Neuron (in vitro differentiated cells): ENCODE results near the gene NDUFB10.
"Not testable (repeated sequence)": the region's sequence is repeated elsewhere in the genome, so short reads cannot be mapped to it uniquely, and the experiment has no call there.

Experiments used
- H2AFZ ChIP-seq: one replicate; pipeline ENCODE4 v1.6.1; 2013; ENCODE audit warnings: low read depth, mild to moderate bottlenecking, inconsistent platforms, low read length, moderate library complexity
- H3K27me3 ChIP-seq: one replicate; pipeline ENCODE4 v1.6.1; 2013; ENCODE audit warnings: low read length; ENCODE audit not compliant: insufficient read depth
- H3K36me3 ChIP-seq: one replicate; pipeline ENCODE4 v1.6.1; 2013; ENCODE audit warnings: low read length; ENCODE audit not compliant: insufficient read depth
- H3K4me1 ChIP-seq: one replicate; pipeline ENCODE4 v1.6.1; 2013; ENCODE audit warnings: low read length; ENCODE audit not compliant: insufficient read depth
- H3K4me3 ChIP-seq: 2 replicates; pipeline ENCODE4 v1.5.1; 2013; ENCODE audit warnings: mild to moderate bottlenecking, low read length, moderate library complexity
- H3K9me3 ChIP-seq: one replicate; pipeline ENCODE4 v1.6.1; 2013; ENCODE audit warnings: low read length

NDUFB10 gene

DNA sequence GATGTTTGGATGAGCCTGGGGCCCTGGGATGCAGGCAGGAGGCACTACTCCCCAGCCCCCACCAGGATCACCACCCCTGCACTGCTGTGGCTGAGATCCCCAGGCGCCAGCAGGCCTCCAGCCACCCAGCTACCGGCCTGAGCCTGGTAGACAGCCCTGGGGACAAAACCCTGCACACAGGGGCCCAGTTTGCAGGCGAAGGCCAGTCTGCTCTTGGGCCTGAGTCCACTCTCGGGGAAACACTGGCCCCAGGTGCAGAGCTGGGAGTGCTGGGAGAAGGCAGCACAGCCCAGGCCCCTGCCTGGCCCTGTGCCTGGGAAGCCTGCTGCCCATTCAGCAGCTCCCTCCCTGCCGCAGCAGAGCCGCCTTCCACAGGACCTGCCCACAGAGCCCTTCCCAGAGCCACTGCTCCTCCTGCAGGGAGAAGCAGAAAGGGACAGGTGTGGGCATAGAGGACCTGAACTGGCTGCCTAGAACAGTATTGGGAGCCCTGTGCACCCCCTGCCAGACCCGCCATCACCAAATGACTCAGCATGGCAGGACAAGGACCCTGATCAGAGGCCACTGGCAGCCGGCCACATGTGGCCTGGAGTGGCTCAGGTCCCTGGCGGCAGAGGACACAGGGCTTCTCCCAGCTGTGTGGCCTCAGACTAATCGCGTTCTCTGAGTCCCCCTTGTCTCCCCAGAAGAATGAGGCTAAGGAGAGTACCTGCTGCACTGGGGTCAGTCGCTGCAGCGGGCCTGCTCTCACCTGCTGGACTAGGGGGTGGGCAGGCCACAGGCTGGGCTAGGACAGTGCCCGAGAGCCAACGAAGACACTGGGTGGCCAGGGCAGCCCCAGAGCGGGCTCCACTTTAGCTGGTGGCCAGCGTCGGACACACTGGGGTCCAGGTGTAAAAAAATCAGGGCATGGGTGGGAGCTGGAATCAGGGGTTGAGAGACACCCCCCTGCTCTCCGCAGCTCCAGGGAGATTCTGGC is 27.0 kb upstream of the NDUFB10 start:
- Histone ChIP-seq H3K9me3 (no peaks in the 10 kb centered on the region), H3K36me3 (no peaks in the 10 kb centered on the region), H3K4me1 (peaks cover 4% of the 10 kb centered on the region), H3K27me3 (no peaks in the 10 kb centered on the region), H2AFZ (no peak overlapping the region), H3K4me3 (no peak overlapping the region)

GRCh38 chr16:1933097-1933661 is 26.2 kb upstream of the NDUFB10 start:
- Histone ChIP-seq H3K36me3 (peaks cover 2% of the 10 kb centered on the region), H3K9me3 (no peaks in the 10 kb centered on the region), H3K27me3 (no peaks in the 10 kb centered on the region), H3K4me3 (no peak overlapping the region), H2AFZ (no peak overlapping the region), H3K4me1 (peaks cover 4% of the 10 kb centered on the region)

- H3K27me3 ChIP-seq: no peaks in the 10 kb centered on the region
- no peak overlapping the region for H2AFZ ChIP-seq
- H3K36me3 ChIP-seq: peaks cover 20% of the 10 kb centered on the region
- no peak overlapping the region for H3K4me3 ChIP-seq
- H3K4me1 ChIP-seq: peaks cover 7% of the 10 kb centered on the region
- no peaks in the 10 kb centered on the region for H3K9me3 ChIP-seq
Observed at GRCh38 chr16:1936945-1937479, 22.3 kb upstream of the NDUFB10 start.

GRCh38 chr16:1938316-1938715 is 21.0 kb upstream of the NDUFB10 start:
- Histone ChIP-seq H3K27me3 (no peaks in the 10 kb centered on the region), H3K9me3 (no peaks in the 10 kb centered on the region), H3K4me3 (no peak overlapping the region), H3K36me3 (peaks cover 20% of the 10 kb centered on the region), H2AFZ (no peak overlapping the region), H3K4me1 (peaks cover 8% of the 10 kb centered on the region)

DNA sequence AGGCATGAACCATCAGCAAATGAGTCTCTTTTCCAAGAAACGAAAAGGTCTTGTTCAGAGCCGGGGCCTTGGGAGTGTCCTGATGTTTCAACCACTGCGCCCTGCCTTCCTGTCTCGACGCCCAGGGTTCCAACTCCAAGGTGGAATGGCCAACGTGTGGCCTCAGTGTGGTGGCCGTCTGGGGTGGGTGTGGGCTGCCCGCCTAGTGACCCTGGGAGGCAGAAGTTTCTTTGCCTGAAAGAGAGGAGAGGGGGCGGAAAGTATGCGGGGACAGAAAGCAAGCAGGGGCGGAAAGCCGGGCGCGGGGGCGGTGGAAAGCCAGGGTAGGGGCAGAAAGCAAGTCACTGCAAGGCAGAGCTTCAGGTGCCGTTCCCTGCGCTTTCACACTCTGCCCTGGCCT is 20.4 kb upstream of the NDUFB10 start:
- Histone ChIP-seq H3K4me1 (peaks cover 8% of the 10 kb centered on the region), H3K36me3 (peaks cover 20% of the 10 kb centered on the region), H2AFZ (no peak overlapping the region), H3K27me3 (no peaks in the 10 kb centered on the region), H3K9me3 (no peaks in the 10 kb centered on the region), H3K4me3 (no peak overlapping the region)

- not testable (repeated sequence) for H3K4me3 ChIP-seq, H3K9me3 ChIP-seq, H2AFZ ChIP-seq, H3K4me1 ChIP-seq, H3K27me3 ChIP-seq
- peaks cover 20% of the 10 kb centered on the region for H3K36me3 ChIP-seq
Observed at GRCh38 chr16:1939833-1940232, 19.5 kb upstream of the NDUFB10 start.

DNA sequence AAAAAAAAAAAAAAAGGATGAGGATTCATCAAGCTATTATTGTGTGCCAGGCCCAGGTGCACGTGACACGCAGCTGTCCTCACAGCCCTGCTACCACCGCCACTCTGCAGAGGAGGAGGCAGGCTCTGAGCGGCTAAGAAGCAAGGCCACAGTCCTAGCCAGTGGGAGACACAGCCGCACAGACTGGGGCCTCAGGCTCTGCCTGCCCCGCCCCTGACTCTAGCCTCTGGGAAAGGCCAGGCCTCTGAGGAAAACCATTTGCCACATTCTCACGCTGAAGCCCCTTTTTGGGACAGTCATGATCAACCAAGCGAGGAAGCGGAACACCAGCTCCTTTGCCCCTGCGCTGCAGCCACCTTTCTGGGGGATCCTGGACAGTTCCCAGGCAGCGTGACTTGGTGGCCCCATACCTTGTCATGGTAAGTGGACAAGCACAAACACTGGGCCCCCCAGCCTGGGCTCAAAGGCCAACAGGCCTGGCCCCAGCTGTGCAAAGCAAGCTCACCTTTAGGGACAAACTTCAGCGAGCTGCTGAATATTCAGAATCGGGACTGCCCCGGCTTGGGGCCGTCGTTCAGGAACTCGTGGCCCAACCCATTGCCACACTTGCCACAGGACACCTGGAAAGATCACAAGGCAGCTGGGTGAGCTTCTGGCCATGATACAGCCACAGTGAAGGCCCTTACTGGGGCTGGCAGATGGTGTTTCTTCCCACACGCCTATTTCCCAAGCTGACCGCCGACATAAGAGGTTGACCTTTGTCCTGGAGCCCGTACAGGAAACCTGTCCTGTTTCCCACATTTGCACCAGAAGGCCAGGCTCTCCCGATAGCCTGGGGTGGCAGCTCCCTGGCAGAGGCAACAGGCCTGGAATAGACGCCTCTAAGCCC is 18.8 kb upstream of the NDUFB10 start:
- Histone ChIP-seq H3K4me3 (no peak overlapping the region), H3K4me1 (peaks cover 8% of the 10 kb centered on the region), H3K36me3 (peaks cover 20% of the 10 kb centered on the region), H3K27me3 (no peaks in the 10 kb centered on the region), H3K9me3 (no peaks in the 10 kb centered on the region), H2AFZ (no peak overlapping the region)

DNA sequence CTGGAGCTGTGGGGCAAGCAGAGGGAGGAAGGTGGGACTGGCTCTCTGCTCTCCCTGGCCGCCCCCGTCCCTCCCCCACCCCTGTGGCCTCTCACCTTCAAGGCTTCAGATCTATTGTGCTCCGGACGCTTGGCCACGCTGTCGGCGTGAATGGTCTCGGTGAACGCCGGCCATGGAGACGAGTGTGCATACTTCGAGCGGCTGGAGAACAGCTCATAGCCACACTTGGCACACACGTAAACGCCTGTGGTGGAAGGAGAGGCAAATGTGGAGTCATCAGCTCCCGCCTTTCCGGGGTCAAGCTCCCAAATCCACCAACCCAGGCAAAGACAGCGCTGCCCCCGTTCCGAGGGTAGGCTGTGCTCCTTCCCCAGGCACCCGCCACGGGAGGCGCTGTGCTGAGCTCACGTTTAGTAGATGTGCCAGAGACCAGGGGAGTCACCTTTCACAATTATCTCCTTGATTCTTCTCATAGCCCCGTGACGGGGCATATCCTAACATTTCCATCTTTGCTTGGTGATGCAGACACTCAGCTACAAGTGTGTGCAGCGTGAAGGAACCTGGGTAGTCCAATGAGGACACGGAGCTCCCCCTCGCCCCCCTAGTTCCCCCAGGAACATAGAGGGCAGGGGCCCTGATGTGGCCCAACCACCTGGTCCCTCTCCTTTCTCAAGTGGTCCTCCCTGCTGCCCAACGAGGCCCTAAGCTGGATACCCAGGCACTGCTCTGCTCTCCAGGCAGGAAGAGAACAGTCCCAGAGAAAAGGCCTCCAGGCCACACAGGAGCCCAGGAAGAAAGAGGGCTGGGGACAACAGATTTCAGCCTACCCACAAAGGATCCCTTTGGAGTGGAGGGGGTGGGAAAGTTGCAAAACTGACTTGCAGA is 17.9 kb upstream of the NDUFB10 start:
- peaks cover 20% of the 10 kb centered on the region for H3K36me3 ChIP-seq
- no peaks in the 10 kb centered on the region for H3K27me3 ChIP-seq
- peaks cover 8% of the 10 kb centered on the region for H3K4me1 ChIP-seq
- no peaks in the 10 kb centered on the region for H3K9me3 ChIP-seq
- no peak overlapping the region for H2AFZ ChIP-seq
- H3K4me3 ChIP-seq: peak overlapping the region; percentile 83

GRCh38 chr16:1942047-1942809 is 17.1 kb upstream of the NDUFB10 start:
- H3K4me3 ChIP-seq: peak overlapping the region; percentile 83
- no peaks in the 10 kb centered on the region for H3K27me3 ChIP-seq
- H2AFZ ChIP-seq: no peak overlapping the region

DNA sequence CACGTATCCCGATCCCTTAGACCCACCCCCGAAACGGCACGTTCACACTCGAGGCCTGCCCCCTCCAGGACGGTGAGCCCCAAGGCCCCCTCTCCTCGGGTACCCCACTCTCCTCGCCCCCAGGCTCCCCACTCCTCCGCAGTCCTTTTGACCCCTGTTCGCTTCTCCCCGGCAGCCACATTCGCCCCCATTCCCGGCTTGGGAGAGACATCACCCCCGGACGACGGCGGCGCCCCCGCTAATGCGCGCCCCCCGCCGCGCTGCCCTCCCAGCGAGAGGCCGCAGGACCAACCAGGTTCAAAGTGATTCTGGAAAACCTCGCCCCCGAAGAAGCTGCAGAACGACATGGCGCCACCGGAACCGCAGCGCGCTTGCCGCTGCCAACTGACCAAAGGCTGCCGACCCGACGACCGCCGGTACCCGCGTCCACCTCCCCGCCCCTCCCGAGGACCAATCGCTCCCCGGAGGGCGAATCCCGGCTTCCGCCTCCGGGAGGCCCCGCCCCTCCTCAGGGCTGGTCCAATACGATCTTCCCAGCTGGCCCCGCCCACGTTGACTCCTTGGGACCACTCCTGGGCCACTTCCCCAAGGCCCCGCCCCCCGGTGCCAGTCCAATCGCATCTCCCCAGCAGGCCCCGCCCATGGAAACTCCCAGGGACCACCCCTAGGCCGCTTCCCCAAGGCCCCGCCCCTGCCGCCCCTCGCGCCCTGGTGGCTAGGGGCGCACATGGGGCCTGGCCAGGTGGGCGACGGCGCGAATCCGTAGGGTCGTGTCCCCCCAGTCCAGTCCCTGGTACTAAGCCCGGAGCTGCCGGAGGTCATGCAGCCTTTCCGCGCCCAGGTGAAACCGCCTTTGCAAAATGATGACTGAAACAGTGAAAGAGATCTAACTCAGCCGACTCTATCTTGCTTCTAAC is 16.3 kb upstream of the NDUFB10 start, which contains the start of gene MSRB1:
MSRB1 (minus strand) TSS at position 390 of the 917 bp plus-strand sequence; CDS start at position 347, 43 bp downstream.
- Histone ChIP-seq H2AFZ (peak within 1 kb of the TSS; percentile 44), H3K4me3 (peak within 1 kb of the TSS; percentile 83), H3K4me1 (peaks cover 8% of the 10 kb centered on the region), H3K27me3 (no peaks in the 10 kb centered on the region), H3K36me3 (peaks cover 19% of the 10 kb centered on the region), H3K9me3 (no peaks in the 10 kb centered on the region)

More at GRCh38 chr16:1942047-1942809, 17.1 kb upstream of the NDUFB10 start:
- Histone ChIP-seq H3K9me3 (no peaks in the 10 kb centered on the region), H3K36me3 (peaks cover 20% of the 10 kb centered on the region), H3K4me1 (peaks cover 8% of the 10 kb centered on the region)
